ENCODE measurements around the gene CPN2. TPM values are rescaled to one million over a fixed set of nuclear protein-coding genes. Genes with fewer than 3 reads are reported as not detected.

CPN2 gene
- total and polyA plus RNA-seq, 2 of the 13 experiments (the other 11 are each of a cell fraction or from before 2014, with no cell fraction given): 26.7 to 27.7 TPM

- TF ChIP-seq ZNF12 (CRISPR knock-in tag; IDR thresholded peaks at IDR 0.05) (no peak), ZNF530 (CRISPR knock-in tag; IDR thresholded peaks at IDR 0.05; ENCODE audit: low read depth) (no peak), HOXA9 (CRISPR knock-in tag; IDR thresholded peaks at IDR 0.05; ENCODE audit: borderline replicate concordance) (no peak), ATAD3A (CRISPR knock-in tag; IDR thresholded peaks at IDR 0.05) (no peak), ZMYM2 (CRISPR knock-in tag; IDR thresholded peaks at IDR 0.05) (0 out of 2 replicates have a peak, but pooled peaks have one; percentile 18), PRDM10 (CRISPR knock-in tag; IDR thresholded peaks at IDR 0.05; ENCODE audit: low read depth) (no peak), ZMAT3 (CRISPR knock-in tag; conservative IDR thresholded peaks at IDR 0.05) (0 out of 2 replicates have a peak, but pooled peaks have one; percentile 40), KAT7 (CRISPR knock-in tag; IDR thresholded peaks at IDR 0.05; ENCODE audit: borderline replicate concordance) (no peak), ZFP37 (CRISPR knock-in tag; IDR thresholded peaks at IDR 0.05; ENCODE audit: borderline replicate concordance) (no peak), ZBTB39 (CRISPR knock-in tag; IDR thresholded peaks at IDR 0.05) (no peak), RAD51 (IDR thresholded peaks at IDR 0.05; ENCODE audit: borderline replicate concordance) (no peak), ZNF124 (CRISPR knock-in tag; IDR thresholded peaks at IDR 0.05) (no peak), GTF3A (CRISPR knock-in tag; conservative IDR thresholded peaks at IDR 0.05) (no peak), ZNF331 (CRISPR knock-in tag; IDR thresholded peaks at IDR 0.05) (no peak), ZNF205 (CRISPR knock-in tag; IDR thresholded peaks at IDR 0.05) (no peak), NFAT5 (CRISPR knock-in tag; IDR thresholded peaks at IDR 0.05) (no peak), ZNF30 (CRISPR knock-in tag; IDR thresholded peaks at IDR 0.05) (0 out of 2 replicates have a peak, but pooled peaks have one; percentile 22), RELA (CRISPR knock-in tag; IDR thresholded peaks at IDR 0.05) (no peak), ZNF251 (CRISPR knock-in tag; IDR thresholded peaks at IDR 0.05) (no peak)
These were observed 27.1 kb downstream of the CPN2 start (continued) for GRCh38 chr3:194323785-194324735.
